Motor neuron (in vitro differentiated cells): ENCODE data around the gene RAB33B. TPM values are rescaled to one million over a fixed set of nuclear protein-coding genes. Genes with fewer than 3 reads are reported as not detected.
"Not testable (repeated sequence)": the region's sequence is repeated elsewhere in the genome, so short reads cannot be mapped to it uniquely, and the experiment has no call there.

Experiments used
- ATAC-seq, 8 experiments: fragments of 200-7000 bp; cut with Tn5 transposase; replicated peaks in 6 of 8; 2 replicates each; pipeline ENCODE4 v1.8.0; 2021; ENCODE audit warnings: mild to moderate bottlenecking in 8 of 8, moderate library complexity in 8 of 8
- H3K27ac ChIP-seq, 2 donors: fragments of 250-450 bp; sonication (Bioruptor Pico); 2 replicates each; pipeline ENCODE4 v1.9.0; 2021; ENCODE audit warnings: antibody characterized with exemption in 2 of 2, mild to moderate bottlenecking in 2 of 2, moderate library complexity in 1 of 2
- H3K4me1 ChIP-seq, 2 donors: fragments of 250-450 bp; sonication (Bioruptor Pico); replicated peaks in 1 of 2; 2 replicates each; pipeline ENCODE4 v1.6.1; 2021; ENCODE audit warnings: antibody characterized with exemption in 2 of 2, mild to moderate bottlenecking in 2 of 2, moderate library complexity in 1 of 2
- H3K4me3 ChIP-seq, 5 donors: fragments of 250-450 bp; sonication (Bioruptor Pico); 2 replicates each; pipeline ENCODE4 v1.9.0; 2021; ENCODE audit warnings: antibody characterized with exemption in 5 of 5, mild to moderate bottlenecking in 5 of 5, moderate library complexity in 4 of 5
- whole genome bisulfite sequencing, 10 experiments: fragments of 450-650 bp; shearing (Covaris generic); methylation state at CpG; one replicate each; pipeline ENCODE4 v1.0.0; 2022; 5-methylcytosine and 5-hydroxymethylcytosine counted together
- in situ Hi-C, 9 experiments: fragments of 400-800 bp; cut with MboI; loops; one replicate each; pipeline ENCODE4 v1.15.0; 2021; ENCODE audit warnings: low sequenced_read_pairs in 9 of 9, low pct_unique_long_range_greater_than_20kb in 2 of 9; ENCODE audit not compliant: unreplicated experiment in 9 of 9
- total RNA-seq, 8 experiments: library from RNA; unstranded; fragments of 300-600 nt; gene quantifications; 2 replicates each; pipeline versions ENCODE4 v1.2.3 to v1.2.4, GENCODE V29; 2022

Gene RAB33B
- total RNA-seq, 8 experiments from 2014 or later, result 4.1 to 21.7 (median 8.0) TPM

GRCh38 chr4:139450586-139450985 lies 3.3 kb upstream of the RAB33B start:
- Histone ChIP-seq H3K4me3 (no peak overlapping the region), H3K27ac (no peak overlapping the region), H3K4me1 (peaks cover 12 to 17% of the 10 kb centered on the region in 2 donors)
- in situ Hi-C loops, result no loop called here
- ATAC-seq, result no peak
- WGBS, 10 experiments, result 80 to 100% (median 100%) methylated on average over 1 to 2 of the region's 2 CpGs; no CpG with 5 or more reads in 4 of the 10 experiments

- in situ Hi-C loops, result no loop called here
- WGBS, 10 experiments, result 20 to 100% (median 83%) methylated on average over 1 of the region's 1 CpG; no CpG with 5 or more reads in 1 of the 10 experiments
- H3K4me1 ChIP-seq, result peaks cover 23 to 30% of the 10 kb centered on the region in 2 donors
- H3K4me3 ChIP-seq, result peak overlapping the region in 3 of 5 donors; percentile 64 to 95 (median 88)
- H3K27ac ChIP-seq, result no peak overlapping the region
- no peak for ATAC-seq
Observed at GRCh38 chr4:139451997-139452396, 1.9 kb upstream of the RAB33B start.

- Histone ChIP-seq H3K27ac (peak overlapping the region; percentile 94 to 96), H3K4me3 (peak overlapping the region; percentile 53 to 95 (median 64)), H3K4me1 (peaks cover 23 to 35% of the 10 kb centered on the region in 2 donors)
- WGBS, 10 experiments, result 0 to 9% (median 0%) methylated on average over 2 to 11 of the region's 15 CpGs; no CpG with 5 or more reads in 2 of the 10 experiments
- in situ Hi-C loops, result no loop called here
- peak in 2 of 8 experiments; percentile 29 to 30 for ATAC-seq
Observed at GRCh38 chr4:139453041-139453370, 915 bp upstream of the RAB33B start.

- ATAC-seq, result peak; percentile 86 to 93 (median 90)
- Histone ChIP-seq H3K4me3 (peak overlapping the region; percentile 53 to 95 (median 64)), H3K27ac (peak overlapping the region; percentile 94 to 96), H3K4me1 (peaks cover 23 to 35% of the 10 kb centered on the region in 2 donors)
- WGBS, 10 experiments, result 0 to 2% (median 0%) methylated on average over 1 to 16 of the region's 76 CpGs; no CpG with 5 or more reads in 4 of the 10 experiments
- in situ Hi-C loops, result no loop called here
Observed at GRCh38 chr4:139453371-139454110, 380 bp upstream of the RAB33B start.

GRCh38 chr4:139455126-139455538 lies 1.2 kb downstream of the RAB33B start:
- Histone ChIP-seq H3K4me3 (peak overlapping the region; percentile 53 to 95 (median 64)), H3K4me1 (peaks cover 23 to 35% of the 10 kb centered on the region in 2 donors), H3K27ac (no peak overlapping the region)
- 16 to 70% (median 40%) methylated on average over 1 to 6 of the region's 6 CpGs; no CpG with 5 or more reads in 3 of the 10 experiments for WGBS, 10 experiments
- no peak for ATAC-seq
- in situ Hi-C loops, result no loop called here

- Histone ChIP-seq H3K4me1 (peaks cover 19 to 30% of the 10 kb centered on the region in 2 donors), H3K4me3 (no peak overlapping the region), H3K27ac (no peak overlapping the region)
- in situ Hi-C loops, result no loop called here
- 50 to 90% (median 75%) methylated on average over 2 to 4 of the region's 4 CpGs for WGBS, 10 experiments
- no peak for ATAC-seq
Observed at GRCh38 chr4:139457318-139457717, 3.4 kb downstream of the RAB33B start.

GRCh38 chr4:139458543-139458942 lies 4.6 kb downstream of the RAB33B start:
- no peak for ATAC-seq
- Histone ChIP-seq H3K27ac (no peak overlapping the region), H3K4me3 (no peak overlapping the region), H3K4me1 (peaks cover 16 to 27% of the 10 kb centered on the region in 2 donors)
- 91 to 100% (median 100%) methylated on average over 1 of the region's 1 CpG; no CpG with 5 or more reads in 6 of the 10 experiments for WGBS, 10 experiments
- in situ Hi-C loops, result no loop called here

- in situ Hi-C loops, result no loop called here
- H3K4me1 ChIP-seq, result peaks cover 16 to 27% of the 10 kb centered on the region in 2 donors
- WGBS, 10 experiments, result 20 to 100% (median 93%) methylated on average over 1 to 3 of the region's 3 CpGs; no CpG with 5 or more reads in 5 of the 10 experiments
- H3K4me3 ChIP-seq, result no peak overlapping the region
- no peak for ATAC-seq
- no peak overlapping the region for H3K27ac ChIP-seq
Observed at GRCh38 chr4:139458999-139459398, 5.1 kb downstream of the RAB33B start.

- peak in 3 of 8 experiments; percentile 44 to 69 (median 64) for ATAC-seq
- in situ Hi-C loops, result no loop called here
- Histone ChIP-seq H3K4me1 (peaks cover 10 to 18% of the 10 kb centered on the region in 2 donors), H3K27ac (no peak overlapping the region), H3K4me3 (no peak overlapping the region)
- 83 to 100% (median 100%) methylated on average over 1 to 3 of the region's 3 CpGs; no CpG with 5 or more reads in 3 of the 10 experiments for WGBS, 10 experiments
Observed at GRCh38 chr4:139460565-139460964, 6.6 kb downstream of the RAB33B start.

GRCh38 chr4:139461022-139461628 lies 7.2 kb downstream of the RAB33B start:
- Histone ChIP-seq H3K27ac (no peak overlapping the region), H3K4me3 (no peak overlapping the region), H3K4me1 (peaks cover 6 to 12% of the 10 kb centered on the region in 2 donors)
- WGBS, 10 experiments, result 40 to 100% (median 87%) methylated on average over 1 to 5 of the region's 5 CpGs; no CpG with 5 or more reads in 4 of the 10 experiments
- peak in 3 of 8 experiments; percentile 58 to 74 (median 73) for ATAC-seq
- in situ Hi-C loops, result no loop called here

GRCh38 chr4:139464512-139464911 lies 10.6 kb downstream of the RAB33B start:
- ATAC-seq, H3K4me3 ChIP-seq, in situ Hi-C loops, H3K27ac ChIP-seq, H3K4me1 ChIP-seq: not testable (repeated sequence)
- WGBS, 10 experiments, result 87 to 100% (median 100%) methylated on average over 2 to 4 of the region's 5 CpGs; no CpG with 5 or more reads in 6 of the 10 experiments

- WGBS, 10 experiments, result 0 to 96% (median 76%) methylated on average over 1 to 4 of the region's 4 CpGs
- H3K27ac ChIP-seq, result no peak overlapping the region
- ATAC-seq, result no peak
- H3K4me1 ChIP-seq, result no peaks in the 10 kb centered on the region
- no peak overlapping the region for H3K4me3 ChIP-seq
- in situ Hi-C loops, result no loop called here
Observed at GRCh38 chr4:139465922-139466321, 12.0 kb downstream of the RAB33B start.

GRCh38 chr4:139468756-139469155 lies 14.8 kb downstream of the RAB33B start:
- ATAC-seq, H3K4me1 ChIP-seq, H3K27ac ChIP-seq, in situ Hi-C loops, H3K4me3 ChIP-seq: not testable (repeated sequence)
